ENCODE results near the gene NF2.

NF2 gene

DNA sequence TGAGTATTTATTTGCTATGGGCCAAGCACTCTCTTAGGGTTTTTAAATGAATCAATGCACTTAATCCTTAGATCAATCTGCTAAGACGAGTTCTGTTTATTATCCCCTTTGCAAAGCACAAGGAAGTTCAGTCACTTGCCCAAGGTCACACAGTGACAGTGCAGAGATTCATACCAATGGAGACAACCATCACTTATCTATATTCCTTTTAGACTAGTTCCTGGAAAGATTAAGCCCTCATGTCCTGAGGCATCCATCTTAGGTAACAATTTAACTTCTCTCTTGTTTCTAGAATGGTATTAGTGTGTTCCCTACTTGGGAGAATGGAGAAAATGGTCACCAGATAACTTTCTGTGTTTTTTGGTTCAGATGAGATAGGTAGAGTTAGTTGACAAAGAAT is 28.3 kb downstream of the NF2 start:
- DNase-seq (ENCODE audit: low read depth), result no peak

GRCh38 chr22:29632672-29633071 is 29.2 kb downstream of the NF2 start:
- DNase-seq (ENCODE audit: low read depth), result no peak

GRCh38 chr22:29633514-29634312 is 30.3 kb downstream of the NF2 start:
- DNase-seq (ENCODE audit: low read depth), result no peak

DNA sequence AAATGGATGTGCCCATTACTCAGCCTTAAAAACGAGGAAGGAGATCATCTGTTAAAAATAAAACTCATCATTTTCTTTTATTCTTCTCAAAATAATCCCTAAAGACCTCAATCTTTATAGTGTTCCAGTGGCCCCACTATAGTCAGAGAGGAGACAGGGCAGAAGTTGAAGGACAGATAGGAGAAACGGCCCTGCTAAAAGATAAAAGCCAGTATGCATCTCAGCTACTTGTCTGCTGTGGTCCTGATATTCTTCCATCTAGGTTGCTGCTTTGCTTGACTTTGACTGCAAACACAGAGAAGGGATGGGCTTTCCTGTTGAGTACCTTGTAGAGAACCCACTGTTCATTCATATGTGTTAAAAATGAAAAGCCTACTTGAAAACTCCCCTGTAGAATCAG is 31.4 kb downstream of the NF2 start:
- DNase-seq (ENCODE audit: low read depth), result no peak

DNA sequence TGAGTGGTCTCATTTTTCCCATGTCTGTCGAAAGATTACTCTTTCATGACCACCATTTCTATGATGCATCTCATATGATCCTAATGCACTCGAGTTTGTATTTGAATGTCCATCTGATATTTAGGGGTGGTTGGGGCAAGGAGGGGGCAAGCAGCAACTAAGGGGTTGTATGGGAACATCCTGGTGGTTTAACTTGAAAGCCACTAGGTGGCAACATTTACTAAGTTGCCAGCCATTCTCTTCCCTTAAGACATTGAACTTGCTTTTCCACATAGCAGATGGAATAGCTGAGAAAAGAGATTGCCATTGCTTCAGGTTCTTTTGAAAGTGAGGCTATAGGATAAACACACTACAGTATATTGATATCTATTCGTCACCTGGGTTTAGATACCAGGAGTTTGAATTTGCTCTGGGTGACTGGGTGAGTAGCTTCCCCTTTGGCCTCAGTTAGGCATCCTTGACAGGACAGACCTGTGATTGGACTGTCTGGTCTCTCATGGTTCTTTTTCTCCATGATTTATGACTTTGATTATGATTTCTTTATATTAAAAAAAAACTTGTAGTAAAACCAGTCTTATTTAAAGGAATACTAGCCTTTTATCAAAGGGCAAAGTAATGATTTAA is 32.4 kb downstream of the NF2 start:
- DNase-seq (ENCODE audit: low read depth), result no peak

DNA sequence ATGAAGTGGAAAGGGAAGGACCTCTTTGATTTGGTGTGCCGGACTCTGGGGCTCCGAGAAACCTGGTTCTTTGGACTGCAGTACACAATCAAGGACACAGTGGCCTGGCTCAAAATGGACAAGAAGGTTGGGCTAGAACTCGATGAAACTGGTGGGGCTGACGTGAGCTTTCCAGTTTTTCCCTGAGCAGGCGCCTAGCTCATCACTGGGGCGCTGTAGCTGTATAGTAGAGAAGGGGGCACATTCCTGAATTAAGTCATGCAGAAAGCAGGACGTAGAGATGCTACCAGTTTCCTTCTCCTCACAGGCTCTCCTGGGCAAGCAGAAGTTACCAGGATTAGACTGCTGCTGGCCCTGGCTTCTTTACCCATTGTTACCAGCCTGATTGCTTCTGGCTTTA is 33.3 kb downstream of the NF2 start:
- DNase-seq (ENCODE audit: low read depth), result no peak

DNA sequence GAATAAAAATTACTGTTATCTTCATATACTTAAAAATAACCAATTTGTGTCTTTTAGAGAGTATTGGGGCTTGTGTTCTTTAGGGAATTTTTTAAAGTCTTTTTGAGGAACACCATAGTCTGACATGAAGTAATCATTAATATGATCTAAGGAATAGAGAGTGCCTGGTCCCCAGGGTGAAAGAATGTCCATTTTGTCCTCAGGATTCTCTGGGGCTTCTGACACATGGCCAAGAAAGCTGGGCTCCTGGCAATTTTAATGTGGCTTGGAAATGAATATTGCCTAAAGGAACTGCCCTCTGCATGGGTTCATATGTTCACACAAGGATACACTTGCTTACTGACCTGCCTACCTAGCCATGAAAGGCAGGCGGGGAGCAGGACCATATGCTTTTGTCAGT is 33.7 kb downstream of the NF2 start:
- no peak for DNase-seq (ENCODE audit: low read depth)

DNA sequence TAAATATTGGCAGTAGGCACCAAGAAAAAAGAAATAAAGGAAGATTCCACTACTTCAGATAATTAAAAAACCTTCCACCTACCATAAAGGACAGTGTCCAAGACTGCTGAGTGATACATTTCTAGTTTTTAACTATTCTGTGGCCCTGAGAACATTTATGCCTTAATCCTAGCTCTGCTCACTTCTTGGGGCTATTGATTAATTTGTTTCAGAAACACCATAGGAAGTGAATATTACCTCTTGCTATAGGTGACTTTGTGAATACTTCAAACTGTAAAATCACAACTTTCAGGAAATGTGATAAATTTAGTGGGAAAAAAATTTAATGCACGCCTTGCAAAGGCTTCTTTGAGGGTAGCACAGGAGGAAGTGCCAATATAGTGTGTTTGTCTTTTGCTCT is 35.2 kb downstream of the NF2 start:
- no peak for DNase-seq (ENCODE audit: low read depth)

GRCh38 chr22:29639096-29639495 is 35.7 kb downstream of the NF2 start:
- no peak for DNase-seq (ENCODE audit: low read depth)

DNA sequence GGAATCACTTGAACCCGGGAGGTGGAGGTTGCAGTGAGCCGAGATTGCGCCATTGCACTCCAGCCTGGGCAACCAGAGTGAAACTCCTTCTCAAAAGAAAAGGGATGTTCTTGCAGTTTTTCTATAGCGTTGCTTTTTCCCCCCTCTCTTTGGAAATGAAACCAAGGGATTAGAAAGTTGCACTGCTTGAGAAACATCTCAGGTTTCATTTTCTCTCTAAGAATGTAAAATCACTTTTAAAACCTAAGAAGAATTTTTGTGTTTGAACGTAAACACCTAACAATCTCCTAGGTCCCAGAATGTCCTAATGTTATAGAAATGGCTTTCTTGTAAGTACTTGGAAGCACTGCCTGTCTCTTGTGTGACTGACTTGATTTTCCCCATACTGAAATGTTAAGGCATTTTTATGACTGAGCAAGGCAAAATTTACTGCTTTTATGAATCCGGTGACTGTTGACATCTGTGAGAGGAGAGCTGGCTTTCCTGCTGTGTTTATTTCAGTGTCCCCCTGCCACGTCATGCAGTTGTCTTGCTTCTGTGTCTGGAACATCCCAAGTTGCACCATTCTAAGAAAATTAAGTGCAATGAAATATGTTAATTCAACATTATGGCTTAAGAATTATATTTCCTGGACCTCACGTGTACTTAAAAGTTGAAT is 37.7 kb downstream of the NF2 start:
- peak; percentile 92 for DNase-seq (ENCODE audit: low read depth)

GRCh38 chr22:29641700-29642330 is 38.4 kb downstream of the NF2 start:
- no peak for DNase-seq (ENCODE audit: low read depth)

DNA sequence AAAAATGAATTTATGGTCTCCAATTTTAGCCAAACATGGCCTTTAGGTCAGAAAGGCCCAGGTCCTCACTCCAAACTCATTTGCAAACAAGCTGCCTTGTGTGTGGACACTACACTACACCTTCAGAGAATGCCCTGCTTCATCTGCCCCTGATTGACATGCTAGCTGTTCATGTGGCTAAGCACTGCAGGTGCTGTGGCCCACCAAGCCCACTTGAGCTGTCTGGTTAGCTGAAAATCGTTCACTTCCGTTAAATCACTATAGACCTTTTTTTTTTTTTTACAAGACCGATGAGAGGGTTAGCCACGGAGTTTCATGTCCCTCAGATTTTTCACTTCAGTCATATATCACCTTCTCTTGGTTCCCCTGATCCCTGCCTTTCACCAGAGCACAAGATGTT is 39.3 kb downstream of the NF2 start:
- DNase-seq (ENCODE audit: low read depth), result no peak

DNA sequence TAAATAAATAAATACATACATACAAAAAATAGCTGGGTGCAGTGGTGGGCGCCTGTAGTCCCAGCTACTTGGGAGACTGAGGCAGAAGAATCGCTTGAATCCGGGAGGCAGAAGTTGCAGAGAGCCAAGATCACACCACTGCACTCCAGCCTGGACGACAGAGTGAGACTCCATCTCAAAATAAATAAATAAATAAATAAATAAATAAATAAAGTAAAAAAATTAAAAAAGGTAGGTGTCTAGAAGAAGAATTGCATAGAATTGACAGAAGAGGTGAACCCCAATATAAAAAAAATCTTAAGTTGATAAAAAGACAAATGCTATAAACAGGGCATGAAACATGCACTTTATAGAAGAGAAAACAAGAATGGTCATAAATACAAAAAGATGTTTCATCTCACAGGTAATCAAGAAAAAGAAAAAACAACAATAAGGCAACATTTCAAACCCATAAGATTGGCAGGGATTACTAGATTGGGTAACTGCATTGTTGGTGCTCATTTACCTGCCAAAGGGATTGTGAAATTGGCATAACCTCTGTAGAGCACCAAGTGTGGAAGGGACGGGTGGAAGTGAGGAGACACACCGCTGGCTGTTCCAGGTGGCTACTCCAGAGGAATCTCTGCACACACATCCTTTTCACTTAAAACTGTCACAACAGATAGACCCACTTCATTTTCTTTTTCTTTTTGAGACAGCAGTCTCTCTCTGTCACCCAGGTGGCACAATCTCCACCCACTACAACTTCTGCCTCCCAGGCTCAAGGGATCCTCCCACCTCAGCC is 44.7 kb downstream of the NF2 start:
- no peak for DNase-seq (ENCODE audit: low read depth)

GRCh38 chr22:29650370-29650769 is 46.9 kb downstream of the NF2 start:
- DNase-seq (ENCODE audit: low read depth), result no peak

GRCh38 chr22:29651652-29652051 is 48.2 kb downstream of the NF2 start:
- DNase-seq (ENCODE audit: low read depth), result no peak

DNA sequence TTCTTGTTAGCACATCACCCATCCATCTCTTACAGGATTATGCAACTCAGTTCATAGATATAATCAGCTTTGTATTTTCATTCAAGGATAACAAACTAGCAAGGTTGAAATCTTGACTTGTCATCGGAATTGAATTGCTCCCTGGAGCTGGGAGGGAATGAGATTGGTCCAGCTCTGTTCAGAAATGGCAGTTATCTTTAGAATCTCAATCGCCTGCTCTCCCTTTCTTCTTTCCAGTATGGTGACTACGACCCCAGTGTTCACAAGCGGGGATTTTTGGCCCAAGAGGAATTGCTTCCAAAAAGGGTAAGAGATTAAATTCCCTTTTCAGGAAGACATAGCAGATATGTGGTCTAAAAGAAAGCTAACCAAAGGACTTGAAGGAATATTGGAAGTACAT is 51.0 kb downstream of the NF2 start:
- DNase-seq (ENCODE audit: low read depth), result no peak

- DNase-seq (ENCODE audit: low read depth), result no peak
These were observed 51.4 kb downstream of the NF2 start for GRCh38 chr22:29654882-29655281.

- DNase-seq (ENCODE audit: low read depth), result no peak
These were observed 54.7 kb downstream of the NF2 start for GRCh38 chr22:29658176-29658575.

DNA sequence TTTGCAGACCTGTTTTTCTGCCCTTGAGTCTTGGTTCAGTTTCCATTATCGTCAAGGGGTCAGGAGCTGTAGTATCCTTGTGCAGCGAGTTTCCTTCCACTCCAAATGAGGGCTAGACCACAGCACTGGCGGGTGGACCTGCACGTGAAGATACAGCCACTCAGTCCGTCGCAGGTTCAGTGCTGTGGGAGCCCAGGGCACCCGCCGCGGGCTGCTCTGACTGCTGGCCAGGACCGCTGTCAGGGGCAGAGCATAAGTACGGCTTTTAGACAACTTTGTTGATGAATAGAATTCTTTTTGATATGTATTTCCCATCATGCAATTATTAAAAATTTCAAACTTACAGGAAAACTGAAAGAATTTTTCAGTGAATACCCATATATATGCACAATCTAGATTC is 56.6 kb downstream of the NF2 start:
- no peak for DNase-seq (ENCODE audit: low read depth)

DNA sequence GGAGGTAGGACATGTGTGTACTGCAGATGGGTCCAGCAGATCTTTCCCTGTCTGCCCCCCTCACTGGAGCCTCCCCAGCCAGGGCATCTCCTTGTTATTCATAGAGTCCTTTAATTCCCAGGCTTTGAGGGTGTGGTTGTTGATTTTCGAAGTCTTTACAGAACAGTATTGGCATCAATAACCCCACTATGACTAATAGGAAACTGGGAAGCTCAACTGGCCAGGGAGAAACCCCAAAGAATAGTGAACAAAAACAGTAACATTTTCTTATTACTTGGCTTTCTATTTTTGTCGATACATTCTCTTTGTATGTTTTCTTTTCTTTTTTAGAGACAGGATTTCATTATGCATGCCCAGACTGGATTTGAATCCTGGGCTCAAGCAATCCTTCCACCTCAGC is 57.9 kb downstream of the NF2 start:
- no peak for DNase-seq (ENCODE audit: low read depth)

GRCh38 chr22:29663180-29663821 is 59.9 kb downstream of the NF2 start:
- DNase-seq (ENCODE audit: low read depth), result no peak

DNA sequence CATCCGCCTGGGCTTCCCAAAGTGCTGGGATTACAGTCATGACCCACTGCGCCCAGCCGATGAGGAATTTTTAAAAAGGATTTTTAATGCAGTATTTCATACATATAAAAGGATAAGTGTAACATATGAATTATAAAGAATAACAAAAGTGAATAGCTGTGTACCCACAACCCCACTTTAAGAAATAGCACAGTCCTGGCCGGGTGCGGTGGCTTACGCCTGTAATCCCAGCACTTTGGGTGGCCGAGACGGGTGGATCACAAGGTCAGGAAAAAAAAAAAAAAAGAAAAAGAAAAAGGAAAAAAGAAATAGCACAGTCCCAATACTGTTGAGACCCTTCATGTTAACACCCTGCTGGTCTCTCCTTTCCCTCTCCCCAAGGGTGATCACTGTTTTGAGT is 62.1 kb downstream of the NF2 start:
- no peak for DNase-seq (ENCODE audit: low read depth)

Data from GM04504 (cell line).